Pons (tissue), 1 donor: ENCODE measurements around the gene DUOXA2.

Experiments used
- DNase-seq: peaks from one replicate; pipeline ENCODE4 v3.0.0-alpha.2; 2016; ENCODE audit warnings: low spot score

The DUOXA2 gene

DNA sequence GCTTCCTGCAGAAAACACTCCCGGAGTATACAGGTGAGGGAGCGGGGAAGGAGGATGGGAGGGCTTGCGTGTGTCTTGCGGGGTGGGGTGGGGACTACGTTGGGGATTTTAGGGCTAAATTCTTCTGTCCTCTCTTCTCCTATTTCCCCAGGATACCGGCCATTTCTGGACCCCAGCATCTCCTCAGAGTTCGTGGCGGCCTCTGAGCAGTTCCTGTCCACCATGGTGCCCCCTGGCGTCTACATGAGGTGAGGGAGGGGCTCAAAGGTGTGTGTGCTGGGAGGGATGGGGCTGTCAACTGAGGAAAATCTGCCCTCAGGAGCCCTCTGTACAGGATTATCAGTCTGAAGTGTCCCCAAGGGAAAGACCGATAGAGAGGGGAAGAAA lies 22.2 kb downstream of the DUOXA2 start:
- no peak for DNase-seq

DNA sequence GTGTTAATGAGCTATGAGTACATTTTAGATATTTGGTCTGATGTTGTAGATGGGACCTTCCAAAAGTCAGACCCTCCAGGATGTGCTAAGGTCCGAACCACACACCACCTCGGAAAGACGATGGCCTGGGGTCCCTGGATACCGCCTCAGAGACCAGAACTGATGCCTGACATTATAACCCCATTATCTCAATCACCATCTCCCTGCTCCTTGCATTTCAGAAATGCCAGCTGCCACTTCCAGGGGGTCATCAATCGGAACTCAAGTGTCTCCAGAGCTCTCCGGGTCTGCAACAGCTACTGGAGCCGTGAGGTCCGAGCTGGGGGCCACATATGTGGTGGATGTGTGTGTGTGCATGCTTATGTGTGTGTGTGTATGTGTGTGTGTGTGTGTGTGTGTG lies 23.6 kb downstream of the DUOXA2 start:
- no peak for DNase-seq

DNA sequence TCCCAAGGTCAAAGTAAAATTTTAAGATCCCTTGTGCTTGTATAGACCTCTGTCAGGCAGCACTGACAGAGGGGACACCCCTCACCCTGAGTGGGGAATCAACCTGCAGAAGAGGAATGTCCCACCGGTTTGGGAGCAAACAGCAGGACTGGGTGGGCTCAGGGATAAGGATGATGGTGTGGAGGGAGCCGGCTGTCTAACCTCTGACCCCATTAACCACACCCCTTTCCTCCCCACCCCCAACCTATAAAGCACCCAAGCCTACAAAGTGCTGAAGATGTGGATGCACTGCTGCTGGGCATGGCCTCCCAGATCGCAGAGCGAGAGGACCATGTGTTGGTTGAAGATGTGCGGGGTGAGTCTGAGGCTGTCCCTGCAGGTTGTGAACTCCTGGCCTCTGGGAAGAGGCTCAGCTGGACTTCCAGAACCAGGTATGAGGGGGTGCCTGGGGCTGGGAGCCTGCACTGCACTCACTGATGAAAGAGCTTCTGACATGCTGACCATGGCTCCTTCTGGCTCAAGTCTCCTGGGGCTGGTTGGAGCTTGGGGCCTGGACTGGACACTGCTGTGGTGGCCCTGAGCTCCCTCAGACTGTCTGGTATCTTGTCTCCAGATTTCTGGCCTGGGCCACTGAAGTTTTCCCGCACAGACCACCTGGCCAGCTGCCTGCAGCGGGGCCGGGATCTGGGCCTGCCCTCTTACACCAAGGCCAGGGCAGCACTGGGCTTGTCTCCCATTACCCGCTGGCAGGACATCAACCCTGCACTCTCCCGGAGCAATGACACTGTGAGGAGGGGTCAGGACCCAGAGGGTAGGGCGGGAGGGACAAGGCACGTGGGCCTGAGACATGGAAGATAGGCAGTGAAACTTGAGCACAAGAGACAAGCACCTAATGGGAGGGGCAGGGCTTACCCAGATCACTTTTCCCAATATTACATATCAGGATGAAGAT lies 25.0 kb downstream of the DUOXA2 start:
- no peak for DNase-seq

DNA sequence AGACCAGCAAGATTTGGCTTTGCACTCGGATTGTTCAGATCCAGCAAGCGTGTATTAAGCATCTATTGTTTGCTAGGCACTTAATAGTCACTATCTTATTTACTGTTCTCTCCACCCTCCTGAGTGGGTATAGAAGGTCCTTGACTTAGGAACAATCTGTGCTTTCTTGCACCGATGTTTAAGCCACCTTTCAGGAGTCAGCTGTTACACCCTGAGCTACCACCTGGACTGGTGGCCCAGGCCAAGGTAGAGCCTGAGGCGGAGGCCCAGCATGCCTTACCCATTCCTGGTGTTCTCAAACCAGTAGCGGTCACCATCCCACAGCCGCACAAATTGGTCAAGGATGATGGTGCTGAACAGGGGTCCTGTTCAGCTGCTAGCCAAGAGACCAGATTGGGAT lies 25.6 kb downstream of the DUOXA2 start:
- no peak for DNase-seq

DNA sequence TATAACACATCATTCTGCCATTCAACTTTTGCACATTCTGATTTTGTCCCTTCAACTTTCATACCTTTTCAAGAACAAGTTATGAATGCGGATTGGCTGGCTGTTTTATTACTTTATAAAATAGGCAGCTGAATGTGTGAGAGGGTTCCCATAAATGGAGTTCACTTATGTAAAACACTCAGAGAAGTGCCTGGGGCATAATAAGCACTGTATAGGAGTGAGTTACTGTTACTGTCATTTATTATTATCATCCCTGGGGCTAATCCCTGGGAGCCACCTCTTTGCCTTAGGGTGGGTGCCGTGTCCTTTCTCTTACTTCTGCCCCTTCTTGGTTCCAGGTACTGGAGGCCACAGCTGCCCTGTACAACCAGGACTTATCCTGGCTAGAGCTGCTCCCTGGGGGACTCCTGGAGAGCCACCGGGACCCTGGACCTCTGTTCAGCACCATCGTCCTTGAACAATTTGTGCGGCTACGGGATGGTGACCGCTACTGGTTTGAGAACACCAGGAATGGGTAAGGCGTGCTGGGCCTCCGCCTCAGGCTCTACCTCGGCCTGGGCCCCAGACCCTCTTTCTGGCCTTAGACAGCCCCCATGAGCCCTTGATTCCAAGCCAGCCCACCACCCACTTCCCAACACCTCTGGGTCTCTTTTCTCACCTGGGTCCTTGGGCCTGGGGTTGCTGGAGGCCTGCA lies 26.6 kb downstream of the DUOXA2 start:
- DNase-seq: no peak

DNA sequence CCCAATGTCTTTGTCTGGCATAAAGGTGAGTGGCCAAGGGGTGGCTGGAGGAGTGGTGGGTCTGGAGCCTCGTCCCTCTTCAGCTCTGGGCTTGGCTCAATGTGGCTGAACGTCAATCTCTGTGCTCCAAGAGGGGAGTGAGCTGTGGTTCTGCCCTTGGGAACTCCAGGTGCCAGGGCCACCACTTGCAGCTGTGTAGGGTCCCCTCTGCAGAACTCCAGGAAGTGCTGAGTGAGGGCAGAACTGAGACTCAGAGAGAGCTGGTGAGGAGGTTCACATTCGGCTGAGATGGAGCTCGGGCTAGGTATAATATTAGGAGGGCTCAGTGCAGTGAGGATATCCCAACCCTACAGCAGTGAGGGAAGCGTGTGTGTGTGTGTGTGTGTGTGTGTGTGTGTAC lies 27.3 kb downstream of the DUOXA2 start:
- no peak for DNase-seq

DNA sequence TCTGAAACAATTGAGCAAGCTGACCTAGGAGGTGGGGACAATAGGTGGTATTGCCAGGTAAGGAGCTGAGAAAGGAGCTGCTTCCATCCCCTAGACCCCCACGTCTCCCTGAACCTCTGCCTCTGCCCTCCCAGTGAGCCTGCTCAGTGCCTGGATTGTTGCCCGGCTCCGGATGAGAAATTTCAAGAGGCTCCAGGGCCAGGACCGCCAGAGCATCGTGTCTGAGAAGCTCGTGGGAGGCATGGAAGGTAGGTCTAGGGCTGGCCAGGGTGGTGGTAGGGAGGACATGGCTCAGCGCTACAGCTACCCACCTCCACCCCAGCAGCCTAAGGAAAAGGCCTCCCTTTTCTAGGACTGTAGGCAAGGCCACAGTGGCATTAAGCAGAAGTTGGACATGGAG lies 28.9 kb downstream of the DUOXA2 start:
- no peak for DNase-seq

DNA sequence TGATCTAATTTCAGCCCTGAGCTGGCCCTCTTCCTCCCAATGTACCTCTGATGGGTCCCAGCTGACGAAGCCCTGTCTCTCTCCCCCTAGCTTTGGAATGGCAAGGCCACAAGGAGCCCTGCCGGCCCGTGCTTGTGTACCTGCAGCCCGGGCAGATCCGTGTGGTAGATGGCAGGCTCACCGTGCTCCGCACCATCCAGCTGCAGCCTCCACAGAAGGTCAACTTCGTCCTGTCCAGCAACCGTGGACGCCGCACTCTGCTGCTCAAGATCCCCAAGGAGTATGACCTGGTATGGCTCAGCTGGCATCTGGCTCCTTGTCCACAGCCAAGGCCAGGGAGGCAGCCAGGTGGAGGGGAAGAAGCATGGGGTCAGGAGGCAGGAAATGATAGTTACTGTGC lies 29.8 kb downstream of the DUOXA2 start:
- no peak for DNase-seq

DNA sequence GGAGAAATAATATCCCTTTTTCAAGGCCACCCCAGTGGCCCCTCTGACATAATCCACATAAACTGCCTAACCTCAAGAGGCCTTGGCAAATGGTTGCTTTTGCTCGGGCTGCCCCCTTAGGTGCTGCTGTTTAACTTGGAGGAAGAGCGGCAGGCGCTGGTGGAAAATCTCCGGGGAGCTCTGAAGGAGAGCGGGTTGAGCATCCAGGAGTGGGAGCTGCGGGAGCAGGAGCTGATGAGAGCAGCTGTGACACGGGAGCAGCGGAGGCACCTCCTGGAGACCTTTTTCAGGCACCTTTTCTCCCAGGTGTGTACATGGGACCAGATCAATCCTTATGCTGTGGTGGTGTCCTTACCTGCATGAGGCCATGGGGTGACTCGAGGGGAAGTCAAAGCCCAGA lies 30.6 kb downstream of the DUOXA2 start:
- DNase-seq: no peak

DNA sequence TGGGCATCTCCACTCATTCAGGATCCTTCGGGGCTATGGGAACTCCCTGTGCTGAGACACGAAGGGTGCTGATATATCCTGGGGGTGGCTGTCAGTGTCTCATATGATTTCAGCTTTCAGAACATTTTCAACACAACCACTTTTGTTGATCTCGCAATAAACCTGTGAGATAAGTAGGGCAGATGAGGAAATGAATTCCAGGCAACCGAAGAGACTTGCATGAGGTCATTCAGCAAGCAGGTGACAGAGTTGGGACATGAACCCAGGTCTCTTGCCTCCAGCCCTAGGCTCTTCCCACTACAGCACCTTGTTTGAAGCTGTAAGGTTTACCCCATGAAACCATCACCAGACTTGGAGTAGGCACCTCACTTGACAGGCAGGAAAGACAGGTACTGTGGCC lies 32.3 kb downstream of the DUOXA2 start:
- no peak for DNase-seq

DNA sequence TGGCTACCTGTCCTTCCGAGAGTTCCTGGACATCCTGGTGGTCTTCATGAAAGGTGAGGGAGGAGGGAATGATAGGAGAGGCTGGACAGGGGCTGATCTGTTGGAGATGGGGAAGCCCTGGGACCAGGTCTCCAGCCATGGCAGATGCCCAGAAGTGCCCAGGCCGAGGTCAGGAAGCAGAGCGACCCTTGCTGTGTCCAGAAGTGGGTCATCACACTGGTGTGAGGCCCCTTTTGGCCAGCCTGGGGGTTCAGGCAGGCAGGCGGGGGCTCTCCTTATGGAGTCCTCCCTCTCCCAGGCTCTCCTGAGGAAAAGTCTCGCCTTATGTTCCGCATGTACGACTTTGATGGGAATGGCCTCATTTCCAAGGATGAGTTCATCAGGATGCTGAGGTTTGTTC lies 33.5 kb downstream of the DUOXA2 start:
- no peak for DNase-seq

DNA sequence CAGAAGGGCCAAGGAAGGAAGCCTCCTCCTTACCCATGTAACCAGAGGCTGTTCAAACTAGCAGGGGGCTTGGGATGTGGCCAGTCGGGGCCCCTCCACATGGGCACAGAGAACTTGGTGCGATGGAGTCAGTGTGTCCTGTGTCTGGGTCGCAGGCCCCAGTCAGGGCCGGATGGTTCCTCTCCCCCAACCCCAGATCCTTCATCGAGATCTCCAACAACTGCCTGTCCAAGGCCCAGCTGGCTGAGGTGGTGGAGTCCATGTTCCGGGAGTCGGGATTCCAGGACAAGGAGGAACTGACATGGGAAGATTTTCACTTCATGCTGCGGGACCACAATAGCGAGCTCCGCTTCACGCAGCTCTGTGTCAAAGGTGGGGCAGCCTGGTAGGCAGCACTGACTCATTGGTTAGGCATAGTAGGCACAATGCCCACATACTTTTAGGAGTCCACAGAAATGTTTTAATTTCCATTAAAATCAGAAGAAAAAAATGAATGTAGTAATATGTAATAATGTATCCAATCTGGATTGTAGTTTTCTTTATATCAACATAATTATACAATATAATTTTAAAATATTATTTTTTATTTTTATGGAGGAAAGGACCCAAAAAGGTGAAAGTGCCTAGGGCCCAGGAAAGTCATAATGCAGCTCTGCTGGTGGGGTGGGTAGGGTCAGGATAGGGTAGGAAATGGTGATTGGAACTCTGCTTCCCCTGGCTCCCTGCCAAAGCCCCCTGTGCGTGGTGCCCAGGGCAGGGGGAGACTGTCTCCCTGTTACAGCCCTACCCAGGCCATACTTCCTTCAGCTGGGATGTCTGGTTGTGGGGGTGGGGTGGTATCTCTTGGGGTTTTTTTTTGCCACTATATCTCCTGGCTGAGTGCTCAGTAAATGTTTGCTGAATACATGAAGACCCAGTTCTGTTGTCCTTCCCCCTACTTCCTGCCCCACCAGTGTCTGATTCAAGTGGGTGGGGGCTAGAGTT lies 34.2 kb downstream of the DUOXA2 start:
- no peak for DNase-seq

DNA sequence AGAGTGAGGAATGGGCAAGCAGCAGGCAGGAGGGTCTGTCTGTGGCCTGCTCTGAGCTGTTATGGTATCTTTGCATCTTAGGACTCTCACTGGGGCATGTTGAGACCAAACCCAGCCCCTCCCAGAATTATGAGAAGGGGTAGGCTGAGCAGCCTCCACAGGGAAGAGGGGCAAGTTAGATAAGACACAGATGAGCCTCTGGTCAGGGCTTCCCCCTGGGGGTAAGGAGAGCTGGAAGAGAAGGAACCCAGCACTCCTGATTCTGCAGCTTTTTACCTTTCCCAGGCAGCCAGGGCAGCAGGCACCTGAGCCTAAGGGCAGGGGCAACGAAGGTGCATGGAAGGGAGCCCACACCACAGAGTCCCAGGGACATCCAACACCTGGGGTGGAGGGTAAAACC lies 34.9 kb downstream of the DUOXA2 start:
- DNase-seq: no peak

DNA sequence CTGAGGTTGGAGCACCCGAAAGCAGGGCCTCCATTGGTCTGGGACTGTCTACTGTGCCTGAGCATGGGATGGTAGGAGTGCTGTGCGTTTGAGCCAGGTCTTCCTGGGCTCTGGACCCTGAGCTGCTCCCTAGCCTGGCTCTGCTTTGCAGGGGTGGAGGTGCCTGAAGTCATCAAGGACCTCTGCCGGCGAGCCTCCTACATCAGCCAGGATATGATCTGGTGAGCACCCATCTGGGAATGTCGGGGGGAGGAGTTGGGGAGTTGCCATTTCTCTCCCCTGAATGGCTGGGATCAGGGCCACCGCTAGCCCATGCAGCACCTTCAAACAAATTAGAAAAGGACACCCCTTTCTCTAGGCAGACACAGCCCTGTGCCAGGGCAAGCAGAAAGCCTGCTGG lies 36.4 kb downstream of the DUOXA2 start:
- DNase-seq: no peak

DNA sequence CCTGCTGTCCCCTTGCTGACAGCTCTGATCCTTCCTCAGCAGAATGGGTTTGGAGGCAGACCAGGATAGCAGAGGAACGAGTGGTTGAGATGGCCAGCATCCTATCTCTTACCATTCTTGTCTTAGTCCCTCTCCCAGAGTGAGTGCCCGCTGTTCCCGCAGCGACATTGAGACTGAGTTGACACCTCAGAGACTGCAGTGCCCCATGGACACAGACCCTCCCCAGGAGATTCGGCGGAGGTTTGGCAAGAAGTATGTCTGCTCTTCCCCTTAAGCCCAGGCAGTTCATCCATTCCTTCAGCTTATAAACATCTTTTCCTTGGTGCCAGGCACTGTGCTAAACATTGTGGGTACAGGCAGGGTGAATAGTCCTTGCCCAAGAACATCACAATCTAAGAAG lies 36.9 kb downstream of the DUOXA2 start:
- DNase-seq: no peak

DNA sequence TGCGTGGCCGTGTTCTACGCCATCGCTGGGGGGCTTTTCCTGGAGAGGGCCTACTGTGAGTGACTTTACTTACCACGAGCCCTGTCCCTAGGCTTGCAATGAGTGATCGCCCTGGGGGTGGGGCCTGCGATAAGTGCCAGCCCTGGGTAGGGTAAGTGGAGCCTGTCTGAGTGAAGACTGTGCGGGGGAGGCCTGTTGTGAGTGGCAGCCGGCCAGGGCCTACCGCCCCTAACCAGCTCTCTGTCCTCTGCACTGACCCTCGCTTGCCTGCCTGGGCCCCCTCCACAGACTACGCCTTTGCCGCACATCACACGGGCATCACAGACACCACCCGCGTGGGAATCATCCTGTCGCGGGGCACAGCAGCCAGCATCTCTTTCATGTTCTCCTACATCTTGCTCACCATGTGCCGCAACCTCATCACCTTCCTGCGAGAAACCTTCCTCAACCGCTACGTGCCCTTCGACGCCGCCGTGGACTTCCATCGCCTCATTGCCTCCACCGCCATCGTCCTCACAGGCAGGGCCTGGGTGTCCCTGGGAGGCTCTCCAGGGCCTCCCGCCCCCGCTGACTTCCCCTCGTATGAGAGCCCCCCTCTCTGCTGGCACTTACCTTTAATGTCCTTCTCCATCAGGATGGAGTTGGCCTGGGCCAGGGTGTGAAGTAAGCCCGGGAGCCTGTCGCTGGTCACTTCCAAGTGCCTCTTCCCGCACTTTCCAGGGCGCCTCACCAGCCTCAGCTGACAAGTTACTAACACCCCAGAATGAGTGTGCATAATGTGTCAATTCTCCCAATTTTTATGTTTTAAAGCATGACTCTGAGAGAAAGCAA lies 38.1 kb downstream of the DUOXA2 start:
- DNase-seq: no peak

DNA sequence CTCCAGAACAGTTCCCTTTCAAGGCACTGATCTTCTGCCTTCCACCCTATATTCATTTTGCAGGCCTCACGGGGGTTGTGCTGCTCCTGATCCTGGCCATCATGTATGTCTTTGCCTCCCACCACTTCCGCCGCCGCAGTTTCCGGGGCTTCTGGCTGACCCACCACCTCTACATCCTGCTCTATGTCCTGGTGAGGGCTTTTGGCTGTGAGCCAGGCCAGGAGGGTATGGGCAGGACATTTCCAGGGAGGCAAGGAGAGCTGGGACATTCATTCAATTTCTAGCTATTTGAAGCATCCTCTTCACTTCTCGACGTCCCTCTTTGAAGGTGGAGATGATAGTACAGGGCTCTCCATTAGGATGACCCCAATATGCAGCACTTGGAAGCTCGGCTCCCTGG lies 41.6 kb downstream of the DUOXA2 start:
- no peak for DNase-seq

DNA sequence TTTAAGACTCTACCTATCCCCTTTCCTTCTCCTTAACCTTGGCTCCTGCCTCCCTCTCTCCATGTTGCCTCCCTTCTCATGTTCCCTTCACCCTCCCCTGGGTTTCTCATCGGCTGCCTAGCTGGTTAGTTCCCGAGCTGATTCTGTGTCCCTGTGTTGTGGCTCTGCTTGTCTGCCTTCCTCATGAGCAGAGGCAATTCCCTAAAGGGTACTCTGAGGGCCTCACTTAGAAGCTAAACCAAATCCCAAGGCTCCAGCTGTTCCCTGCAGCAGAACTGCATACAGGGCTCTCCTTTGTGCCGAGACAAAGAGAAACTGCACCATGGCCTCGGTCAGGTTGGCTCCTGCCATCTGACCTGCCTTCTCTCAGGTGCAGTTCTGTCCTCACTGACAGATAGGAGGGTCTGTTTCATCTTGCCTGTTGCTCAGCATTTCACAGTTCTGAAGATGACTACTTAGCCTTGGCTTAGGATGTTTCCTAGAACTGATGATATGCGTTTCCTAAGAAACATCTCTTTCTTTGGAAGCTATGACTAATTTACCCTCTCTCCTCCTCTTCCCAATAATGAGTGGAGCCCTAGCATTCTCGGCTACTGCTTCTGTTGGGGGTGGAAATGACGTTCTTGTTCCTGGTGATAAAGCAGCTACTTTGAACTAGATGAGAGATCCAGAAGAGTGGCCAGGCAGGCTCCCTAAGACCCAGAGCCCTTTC lies 42.8 kb downstream of the DUOXA2 start:
- DNase-seq: no peak

DNA sequence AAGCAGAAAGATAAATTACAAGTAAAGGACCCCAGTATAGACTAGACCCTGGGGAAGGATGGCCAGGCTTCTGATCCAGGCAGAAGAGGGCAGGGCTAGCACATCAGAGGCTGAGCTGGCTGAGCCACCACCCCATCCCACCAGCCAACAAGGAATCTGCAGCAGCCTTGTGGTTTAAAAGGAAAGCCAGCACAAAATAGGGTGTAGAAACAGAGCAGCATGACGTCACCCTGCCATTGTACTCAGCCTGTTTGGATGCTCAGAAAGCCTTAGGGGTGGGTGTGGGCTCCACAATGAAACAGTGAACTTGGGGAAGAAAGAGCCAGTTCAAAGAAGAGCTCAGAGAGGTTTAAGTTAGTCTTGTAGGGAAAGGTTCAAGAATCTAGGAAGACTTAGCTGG lies 43.8 kb downstream of the DUOXA2 start:
- peak; percentile 89 for DNase-seq

DNA sequence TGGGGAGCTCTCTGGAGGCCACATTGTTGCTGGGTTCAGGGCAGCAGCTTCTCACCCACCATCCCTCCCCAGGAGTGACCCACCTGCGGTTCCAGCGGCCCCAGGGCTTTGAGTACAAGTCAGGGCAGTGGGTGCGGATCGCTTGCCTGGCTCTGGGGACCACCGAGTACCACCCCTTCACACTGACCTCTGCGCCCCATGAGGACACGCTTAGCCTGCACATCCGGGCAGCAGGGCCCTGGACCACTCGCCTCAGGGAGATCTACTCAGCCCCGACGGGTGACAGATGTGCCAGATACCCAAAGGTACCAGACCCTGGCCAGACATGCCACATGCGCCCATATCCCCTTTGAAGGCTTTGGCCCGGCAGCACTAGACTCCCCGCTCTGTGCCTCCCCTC lies 47.5 kb downstream of the DUOXA2 start:
- no peak for DNase-seq
